Erythroblast (primary cell): ENCODE measurements around the gene CHMP6.
"Not testable (repeated sequence)": the region's sequence is repeated elsewhere in the genome, so short reads cannot be mapped to it uniquely, and the experiment has no call there.

Experiments used
- DNase-seq, 2 experiments: peaks; one replicate each; lab custom pipeline; 2025; lab: John Stamatoyannopoulos, UW
- GATA1 ChIP-seq: IDR thresholded peaks from 2 replicates; pipeline ENCODE4 v1.6.1; 2011; ENCODE audit warnings: low read depth, mild to moderate bottlenecking, control low read depth, low read length, moderate library complexity
- POLR2A ChIP-seq: IDR thresholded peaks from 2 replicates; pipeline ENCODE4 v1.6.1; 2011; ENCODE audit warnings: mild to moderate bottlenecking, low read length

Gene CHMP6

GRCh38 chr17:81013642-81014041, 22.0 kb downstream of the CHMP6 start:
- no peak for DNase-seq

GRCh38 chr17:81015136-81015535, 23.5 kb downstream of the CHMP6 start:
- TF ChIP-seq GATA1 (no peak), POLR2A (no peak)
- no peak for DNase-seq

More at GRCh38 chr17:81013642-81014041, 22.0 kb downstream of the CHMP6 start:
- TF ChIP-seq POLR2A (no peak), GATA1 (no peak)

- no peak for DNase-seq
- no peak for TF ChIP-seq GATA1
- no peak for TF ChIP-seq POLR2A
Observed at GRCh38 chr17:81016575-81016974, 24.9 kb downstream of the CHMP6 start.

GRCh38 chr17:81017330-81017729, 25.7 kb downstream of the CHMP6 start:
- DNase-seq: not testable (repeated sequence)

- DNase-seq: peak; percentile 41 to 48
- TF ChIP-seq GATA1 (no peak), POLR2A (peak; percentile 71)
Observed at GRCh38 chr17:81018044-81018802, 26.6 kb downstream of the CHMP6 start.

GRCh38 chr17:81019563-81020442, 28.2 kb downstream of the CHMP6 start:
- TF ChIP-seq POLR2A (no peak), GATA1 (no peak)
- no peak for DNase-seq

- DNase-seq: no peak
- TF ChIP-seq POLR2A: no peak
- TF ChIP-seq GATA1: no peak
Observed at GRCh38 chr17:81020443-81020766, 28.8 kb downstream of the CHMP6 start.

GRCh38 chr17:81020767-81021497, 29.3 kb downstream of the CHMP6 start:
- TF ChIP-seq GATA1 (no peak), POLR2A (no peak)
- DNase-seq: peak; percentile 40 to 48

GRCh38 chr17:81021531-81022343, 30.1 kb downstream of the CHMP6 start:
- DNase-seq: no peak
- no peak for TF ChIP-seq POLR2A
- TF ChIP-seq GATA1: no peak

- no peak for TF ChIP-seq POLR2A
- TF ChIP-seq GATA1: no peak
- DNase-seq: no peak
Observed at GRCh38 chr17:81022344-81022676, 30.7 kb downstream of the CHMP6 start.

GRCh38 chr17:81025065-81025740, 33.6 kb downstream of the CHMP6 start:
- DNase-seq: no peak
- no peak for TF ChIP-seq GATA1
- no peak for TF ChIP-seq POLR2A

- no peak for DNase-seq
- no peak for TF ChIP-seq GATA1
- TF ChIP-seq POLR2A: no peak
Observed at GRCh38 chr17:81025741-81026129, 34.1 kb downstream of the CHMP6 start.
